ENCODE data around the gene ELMO3.

GRCh38 chr16:67245186-67245585 lies 46.3 kb downstream of the ELMO3 start:
- TF ChIP-seq POLR2A (IDR thresholded peaks at IDR 0.05; ENCODE audit: low read depth, low read length), result no peak
- TF ChIP-seq POLR2AphosphoS5 (IDR thresholded peaks at IDR 0.05; ENCODE audit: low read depth, low read length), result no peak
- TF ChIP-seq TAF1 (IDR thresholded peaks at IDR 0.05; ENCODE audit: low read depth, low read length), result no peak
- no peak for TF ChIP-seq PAX5 (IDR thresholded peaks at IDR 0.05; ENCODE audit: insufficient read depth, low read length, severe bottlenecking)
- no peak for TF ChIP-seq SPI1 (IDR thresholded peaks at IDR 0.05; ENCODE audit: low read depth, low read length)
